ENCODE results near the gene OCA2.
"Not testable (repeated sequence)": the region's sequence is repeated elsewhere in the genome, so short reads cannot be mapped to it uniquely, and the experiment has no call there.

The OCA2 gene

GRCh38 chr15:27993544-27993943 lies 105.6 kb downstream of the OCA2 start:
- DNase-seq = no peak

- DNase-seq = peak; percentile 37
These were observed 108.3 kb downstream of the OCA2 start for GRCh38 chr15:27990521-27991515.

GRCh38 chr15:27989838-27990237 lies 109.3 kb downstream of the OCA2 start:
- no peak for DNase-seq

GRCh38 chr15:27989427-27989826 lies 109.7 kb downstream of the OCA2 start:
- DNase-seq = no peak

GRCh38 chr15:27985099-27985498 lies 114.0 kb downstream of the OCA2 start:
- DNase-seq = no peak

- no peak for DNase-seq
These were observed 115.6 kb downstream of the OCA2 start for GRCh38 chr15:27983496-27983895.

- no peak for DNase-seq
These were observed 121.4 kb downstream of the OCA2 start for GRCh38 chr15:27977696-27978095.

GRCh38 chr15:27973886-27974285 lies 125.2 kb downstream of the OCA2 start:
- no peak for DNase-seq

GRCh38 chr15:27970661-27971392 lies 128.3 kb downstream of the OCA2 start:
- no peak for DNase-seq

- DNase-seq = no peak
These were observed 131.6 kb downstream of the OCA2 start for GRCh38 chr15:27967541-27967940.

- DNase-seq = no peak
These were observed 133.6 kb downstream of the OCA2 start for GRCh38 chr15:27965546-27965945.

GRCh38 chr15:27961801-27962200 lies 137.3 kb downstream of the OCA2 start:
- DNase-seq = no peak

- no peak for DNase-seq
These were observed 140.1 kb downstream of the OCA2 start for GRCh38 chr15:27958911-27959578.

- no peak for DNase-seq
These were observed 142.8 kb downstream of the OCA2 start for GRCh38 chr15:27956285-27956684.

- DNase-seq = no peak
These were observed 144.0 kb downstream of the OCA2 start for GRCh38 chr15:27955087-27955486.

- not testable (repeated sequence) for DNase-seq
These were observed 146.5 kb downstream of the OCA2 start for GRCh38 chr15:27952593-27952992.

- DNase-seq = no peak
These were observed 147.8 kb downstream of the OCA2 start for GRCh38 chr15:27951191-27951890.

- no peak for DNase-seq
These were observed 150.0 kb downstream of the OCA2 start for GRCh38 chr15:27949089-27949488.

- DNase-seq = no peak
These were observed 159.9 kb downstream of the OCA2 start for GRCh38 chr15:27939246-27939645.

GRCh38 chr15:27937851-27938250 lies 161.3 kb downstream of the OCA2 start:
- no peak for DNase-seq

GRCh38 chr15:27936164-27936563 lies 163.0 kb downstream of the OCA2 start:
- no peak for DNase-seq

GRCh38 chr15:27935328-27935727 lies 163.8 kb downstream of the OCA2 start:
- no peak for DNase-seq

- no peak for DNase-seq
These were observed 164.3 kb downstream of the OCA2 start for GRCh38 chr15:27934782-27935181.
